GM12878 (cell line): ENCODE data around the gene KCNC2. TPM values are rescaled to one million over a fixed set of nuclear protein-coding genes. Genes with fewer than 3 reads are reported as not detected.

Experiments used
- BCL11A ChIP-seq: IDR thresholded peaks from 2 replicates; pipeline ENCODE4 v1.6.1; 2011; ENCODE audit warnings: low read depth, low read length
- KDM1A ChIP-seq: fragments of 200-600 bp; sonication (generic); IDR thresholded peaks from 2 replicates; pipeline ENCODE4 v1.6.1; 2016; ENCODE audit warnings: borderline replicate concordance
- KLF5 ChIP-seq: fragments of 450-650 bp; IDR thresholded peaks from 2 replicates; pipeline ENCODE4 v1.6.1; 2014; ENCODE audit warnings: mild to moderate bottlenecking; ENCODE audit not compliant: partially characterized antibody
- MYC ChIP-seq: IDR thresholded peaks from 2 replicates; pipeline ENCODE4 v1.6.1; 2011; ENCODE audit warnings: mild to moderate bottlenecking, low read length, moderate library complexity, inconsistent platforms; ENCODE audit not compliant: insufficient read depth, insufficient replicate concordance, insufficient read length, severe bottlenecking
- NKRF ChIP-seq: fragments of 450-650 bp; conservative IDR thresholded peaks from 2 replicates; pipeline ENCODE4 v1.6.1; 2017; ENCODE audit warnings: mild to moderate bottlenecking, moderate library complexity
- POU2F2 ChIP-seq: IDR thresholded peaks from 3 replicates; pipeline ENCODE4 v1.6.1; 2011; ENCODE audit warnings: low read depth, mild to moderate bottlenecking, low read length, borderline replicate concordance
- RCOR1 ChIP-seq: conservative IDR thresholded peaks from 2 replicates; pipeline ENCODE4 v1.6.1; 2012; ENCODE audit warnings: low read depth, low read length, improper control_type of control experiment
- YBX1 ChIP-seq: fragments of 450-650 bp; IDR thresholded peaks from 2 replicates; pipeline ENCODE4 v1.6.1; 2016; ENCODE audit warnings: antibody characterized with exemption
- YY1 ChIP-seq: IDR thresholded peaks from 2 replicates; pipeline ENCODE4 v1.6.1; 2011; ENCODE audit warnings: low read depth, mild to moderate bottlenecking, low read length
- ZNF592 ChIP-seq: fragments of 450-650 bp; IDR thresholded peaks from 2 replicates; pipeline ENCODE4 v1.6.1; 2017; ENCODE audit warnings: mild to moderate bottlenecking, moderate library complexity
- ZZZ3 ChIP-seq: IDR thresholded peaks from 2 replicates; pipeline ENCODE4 v1.6.1; 2011; ENCODE audit warnings: low read depth; ENCODE audit not compliant: control insufficient read depth, insufficient read length
- polyA plus RNA-seq, 11 experiments: library from polyadenylated mRNA; depleted of rRNA in 4 of 11; unstranded in 6 of 11; stranded (reverse) in 5 of 11; fragments of >200 nt; fragmentation: Nextera tagmentation in 4 of 11; fragmentation: Illumina TruSeq in 1 of 11; extraction: Ambion mirVana in 4 of 11; extraction: Trizol in 1 of 11; gene quantifications; 1 replicate in 1 of 11; 2 replicates in 10 of 11; pipeline versions ENCODE4 v1.2.1 to v1.2.3, GENCODE V29; 2011 to 2016; ENCODE audit warnings: inconsistent platforms in 2 of 11, missing spikeins in 2 of 11, low read depth in 1 of 11
- total RNA-seq, 4 experiments: library from RNA; depleted of rRNA in 3 of 4; stranded (reverse); fragments of >200 nt in 3 of 4; fragmentation: Illumina TruSeq in 1 of 4; extraction: Trizol in 1 of 4; gene quantifications; 2 replicates each; pipeline versions ENCODE4 v1.2.1 to v1.2.3, GENCODE V29; 2013 to 2021

The KCNC2 gene
- total and polyA plus RNA-seq, 10 of the 15 experiments (the other 5 are each of a cell fraction or from before 2014, with no cell fraction given): 0.03 to 2.3 (median 0.08) TPM; not detected in 7

- TF ChIP-seq NKRF (no peak), ZZZ3 (no peak), YBX1 (no peak), YY1 (no peak), KDM1A (no peak), RCOR1 (no peak), ZNF592 (no peak), MYC (no peak), BCL11A (no peak), POU2F2 (no peak), KLF5 (no peak)
- TF ChIP-seq, all 136 proteins: peak for 0
These were observed 88.5 kb downstream of the KCNC2 start (continued) for GRCh38 chr12:75121036-75121705.
